MM.1S (cell line): ENCODE results near the gene HRH2.

Experiments used
- EZH2 ChIP-seq: fragments of 300-600 bp; sonication (generic); optimal IDR thresholded peaks from 2 replicates; pipeline ENCODE3; 2017; ENCODE audit warnings: low read depth, mild to moderate bottlenecking, antibody characterized with exemption, low read length, mixed read lengths
- EZH2phosphoT487 ChIP-seq: fragments of 300-600 bp; sonication (generic); IDR thresholded peaks from 2 replicates; pipeline ENCODE4 v1.6.1; 2018; ENCODE audit warnings: antibody characterized with exemption, low read length
- TF ChIP-seq, protein P1 (sequence below): fragments of 300-600 bp; sonication (generic); IDR thresholded peaks from 2 replicates; pipeline ENCODE4 v1.5.1; 2016; ENCODE audit warnings: antibody characterized with exemption, low read length, mixed read lengths

DNA sequence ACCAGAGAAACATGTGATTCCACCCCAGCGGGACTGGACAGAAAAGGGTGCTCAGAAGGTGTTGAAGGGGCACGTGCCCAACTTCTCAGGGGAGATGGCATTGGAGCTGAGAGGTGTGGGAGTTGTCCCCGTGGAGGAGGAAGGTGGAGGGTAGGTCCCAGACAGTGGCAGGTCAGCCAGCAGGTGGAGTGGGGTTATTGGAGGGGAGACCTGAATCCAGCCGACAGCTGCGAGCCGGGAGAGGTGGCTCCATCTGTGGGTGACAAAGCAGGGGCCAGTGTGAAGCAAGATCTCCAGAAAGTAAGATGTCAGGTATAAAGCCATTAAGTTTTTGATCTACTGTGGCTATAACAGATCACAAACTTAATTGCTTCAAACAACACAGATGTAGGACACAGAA, 75.1 kb downstream of the HRH2 start:
- TF ChIP-seq, protein P1, sequence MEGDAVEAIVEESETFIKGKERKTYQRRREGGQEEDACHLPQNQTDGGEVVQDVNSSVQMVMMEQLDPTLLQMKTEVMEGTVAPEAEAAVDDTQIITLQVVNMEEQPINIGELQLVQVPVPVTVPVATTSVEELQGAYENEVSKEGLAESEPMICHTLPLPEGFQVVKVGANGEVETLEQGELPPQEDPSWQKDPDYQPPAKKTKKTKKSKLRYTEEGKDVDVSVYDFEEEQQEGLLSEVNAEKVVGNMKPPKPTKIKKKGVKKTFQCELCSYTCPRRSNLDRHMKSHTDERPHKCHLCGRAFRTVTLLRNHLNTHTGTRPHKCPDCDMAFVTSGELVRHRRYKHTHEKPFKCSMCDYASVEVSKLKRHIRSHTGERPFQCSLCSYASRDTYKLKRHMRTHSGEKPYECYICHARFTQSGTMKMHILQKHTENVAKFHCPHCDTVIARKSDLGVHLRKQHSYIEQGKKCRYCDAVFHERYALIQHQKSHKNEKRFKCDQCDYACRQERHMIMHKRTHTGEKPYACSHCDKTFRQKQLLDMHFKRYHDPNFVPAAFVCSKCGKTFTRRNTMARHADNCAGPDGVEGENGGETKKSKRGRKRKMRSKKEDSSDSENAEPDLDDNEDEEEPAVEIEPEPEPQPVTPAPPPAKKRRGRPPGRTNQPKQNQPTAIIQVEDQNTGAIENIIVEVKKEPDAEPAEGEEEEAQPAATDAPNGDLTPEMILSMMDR: no peak
- TF ChIP-seq EZH2 (no peak), EZH2phosphoT487 (no peak)
